Heart left ventricle (tissue), 16 donors: ENCODE measurements around the gene GADL1. TPM values are rescaled to one million over a fixed set of nuclear protein-coding genes. Genes with fewer than 3 reads are reported as not detected.

Source experiments
- ATAC-seq, 4 donors: fragments of 200-7000 bp; cut with Tn5 transposase; one replicate each; pipeline ENCODE4 v1.9.1; 2020 to 2022; ENCODE audit warnings: moderate library complexity in 4 of 4, mild to moderate bottlenecking in 3 of 4, moderate number of reproducible peaks in 1 of 4
- DNase-seq, 5 donors: peaks; one replicate each; pipeline ENCODE4 v3.0.0-alpha.2; 2020
- H3K27ac ChIP-seq, 12 donors: fragments of 200-600 bp; sonication (generic) in 4 of 12; one replicate each; pipeline versions ENCODE4 v1.5.0 to v1.8.0; 2016 to 2022; ENCODE audit warnings: mild to moderate bottlenecking in 2 of 12
- H3K27me3 ChIP-seq, 9 donors: fragments of 200-600 bp; sonication (generic) in 2 of 9; one replicate each; pipeline versions ENCODE4 v1.5.1 to v1.8.0; 2016 to 2022; ENCODE audit warnings: mild to moderate bottlenecking in 3 of 9
- H3K36me3 ChIP-seq, 9 donors: fragments of 200-600 bp; sonication (generic) in 2 of 9; one replicate each; pipeline versions ENCODE4 v1.5.0 to v1.8.0; 2018 to 2022; ENCODE audit warnings: mild to moderate bottlenecking in 2 of 9
- H3K4me1 ChIP-seq, 12 donors: fragments of 200-600 bp; sonication (generic) in 4 of 12; one replicate each; pipeline versions ENCODE4 v1.5.0 to v1.8.0; 2016 to 2022; ENCODE audit warnings: mild to moderate bottlenecking in 3 of 12
- H3K4me3 ChIP-seq, 12 donors: fragments of 200-600 bp; sonication (generic) in 4 of 12; one replicate each; pipeline versions ENCODE4 v1.5.0 to v1.8.0; 2017 to 2022; ENCODE audit warnings: mild to moderate bottlenecking in 9 of 12, moderate library complexity in 4 of 12
- H3K9me3 ChIP-seq, 12 donors: fragments of 200-600 bp; sonication (generic) in 4 of 12; one replicate each; pipeline versions ENCODE4 v1.5.0 to v1.8.0; 2016 to 2022; ENCODE audit warnings: mild to moderate bottlenecking in 1 of 12
- POLR2A ChIP-seq, 2 donors: fragments of 450-650 bp; IDR thresholded peaks; one replicate each; pipeline ENCODE4 v1.6.1; 2017; ENCODE audit warnings: antibody characterized with exemption in 2 of 2, mild to moderate bottlenecking in 2 of 2, moderate library complexity in 2 of 2
- WGBS, 4 donors: extraction: QIAGEN DNeasy Blood & Tissue Kit in 2 of 4; methylation state at CpG; one replicate each; pipeline versions ENCODE4 v1.1.5 to v1.1.7; 2013 to 2018; 5-methylcytosine and 5-hydroxymethylcytosine counted together
- intact Hi-C, 10 donors: fragments of 100-400 bp; cut with DNase I; formaldehyde crosslinking; loops; one replicate each; pipeline versions ENCODE4 v1.11.1 to v1.14.2; 2022
- polyA plus RNA-seq, 2 donors: library from polyadenylated mRNA; stranded (reverse); fragments of 200-250 nt; gene quantifications; one replicate each; pipeline ENCODE4 v1.2.3, GENCODE V29; 2013
- total RNA-seq, 9 donors: library from RNA; depleted of rRNA in 2 of 9; stranded (reverse); fragments of >200 nt in 2 of 9; fragmentation: NEBNext Ultra II Directional in 3 of 9; extraction: Animal tissue kit (Norgen Biotek cat#: 25700) in 3 of 9; gene quantifications; one replicate each; pipeline versions ENCODE4 v1.1.0 to v1.2.4, GENCODE V29; 2016 to 2023
- TF ChIP-seq, protein P1 (sequence below), 12 donors: fragments of 200-600 bp; sonication (generic) in 4 of 12; IDR thresholded peaks; one replicate each; pipeline versions ENCODE4 v1.5.0 to v1.8.0; 2018 to 2022; ENCODE audit warnings: antibody characterized with exemption in 12 of 12, mild to moderate bottlenecking in 5 of 12
- donor health status: ischemic (EF 13 %, LVEDD 7.1; RV severe dilation, severe dysfunction).
- donor health status: healthy with polysubstance abuse.
- donor health status: DM: no; HTN: yes; CAD: no.
- donor health status: DM: no; HTN: no; CAD: no.
- donor health status: ischemic (EF 25% LVEDD 6.9; RV normal size, moderate dysfunction).
- donor health status: ischemic (EF 25% LVEDD 5.7; RV mildly dilated, moderate dysfunction).
- donor health status: healthy.
- donor health status: DM: yes; HTN: yes; CAD: no.
- donor health status: ischemic (EF 35%, LVEDD 5.7; RV mildly dilated, moderate dysfunction).
- donor health status: nonischemic (EF 11% LVEDD 7.7; RV severe dilation, severe dysfunction).
- donor health status: DM: yes; HTN: yes; CAD: no.
- donor health status: PGD.
- donor health status: ischemic (EF 29% LVEDD 5.4; RV normal size, mild dysfunction).
- donor health status: nonischemic (EF 23%, LVEDD 6.1; RV moderate dilation, normal function).

The GADL1 gene
- total and polyA plus RNA-seq, 11 donors: 0.03 to 0.59 (median 0.18) TPM; not detected in 3

DNA sequence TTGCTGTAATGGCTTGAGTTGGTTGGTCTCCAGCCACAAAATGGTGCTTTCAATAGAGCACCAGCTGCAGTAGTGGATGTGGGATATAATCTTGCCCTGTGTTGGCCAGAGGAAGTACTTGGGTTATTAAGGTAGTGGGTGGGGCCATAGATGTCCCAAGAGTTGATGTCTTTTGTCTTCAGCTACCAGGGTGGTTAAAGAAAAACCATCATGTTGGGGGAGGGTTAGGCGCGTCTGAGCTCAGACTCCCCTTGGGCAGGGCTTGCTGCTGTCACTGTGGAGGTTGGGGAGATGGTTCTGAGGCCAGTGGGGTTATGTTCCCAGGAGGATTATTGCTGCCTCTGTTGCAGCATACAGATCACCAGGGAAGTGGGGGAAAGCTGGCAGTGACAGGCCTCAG, 46.9 kb upstream of the GADL1 start:
- intact Hi-C loops: no loop called here
- Histone ChIP-seq H3K27ac (no peak overlapping the region), H3K36me3 (no peaks in the 10 kb centered on the region), H3K9me3 (peaks cover 0 to 6% (median 0%) of the 10 kb centered on the region in 12 donors), H3K4me3 (no peak overlapping the region), H3K4me1 (no peaks in the 10 kb centered on the region), H3K27me3 (no peaks in the 10 kb centered on the region)
- DNase-seq (no peak), ATAC-seq (no peak)
- TF ChIP-seq POLR2A (IDR thresholded peaks at IDR 0.05): no peak
- TF ChIP-seq, protein P1, sequence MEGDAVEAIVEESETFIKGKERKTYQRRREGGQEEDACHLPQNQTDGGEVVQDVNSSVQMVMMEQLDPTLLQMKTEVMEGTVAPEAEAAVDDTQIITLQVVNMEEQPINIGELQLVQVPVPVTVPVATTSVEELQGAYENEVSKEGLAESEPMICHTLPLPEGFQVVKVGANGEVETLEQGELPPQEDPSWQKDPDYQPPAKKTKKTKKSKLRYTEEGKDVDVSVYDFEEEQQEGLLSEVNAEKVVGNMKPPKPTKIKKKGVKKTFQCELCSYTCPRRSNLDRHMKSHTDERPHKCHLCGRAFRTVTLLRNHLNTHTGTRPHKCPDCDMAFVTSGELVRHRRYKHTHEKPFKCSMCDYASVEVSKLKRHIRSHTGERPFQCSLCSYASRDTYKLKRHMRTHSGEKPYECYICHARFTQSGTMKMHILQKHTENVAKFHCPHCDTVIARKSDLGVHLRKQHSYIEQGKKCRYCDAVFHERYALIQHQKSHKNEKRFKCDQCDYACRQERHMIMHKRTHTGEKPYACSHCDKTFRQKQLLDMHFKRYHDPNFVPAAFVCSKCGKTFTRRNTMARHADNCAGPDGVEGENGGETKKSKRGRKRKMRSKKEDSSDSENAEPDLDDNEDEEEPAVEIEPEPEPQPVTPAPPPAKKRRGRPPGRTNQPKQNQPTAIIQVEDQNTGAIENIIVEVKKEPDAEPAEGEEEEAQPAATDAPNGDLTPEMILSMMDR (IDR thresholded peaks at IDR 0.05): no peak
- WGBS, 4 donors: 79 to 96% (median 88%) methylated on average over 2 of the region's 2 CpGs

DNA sequence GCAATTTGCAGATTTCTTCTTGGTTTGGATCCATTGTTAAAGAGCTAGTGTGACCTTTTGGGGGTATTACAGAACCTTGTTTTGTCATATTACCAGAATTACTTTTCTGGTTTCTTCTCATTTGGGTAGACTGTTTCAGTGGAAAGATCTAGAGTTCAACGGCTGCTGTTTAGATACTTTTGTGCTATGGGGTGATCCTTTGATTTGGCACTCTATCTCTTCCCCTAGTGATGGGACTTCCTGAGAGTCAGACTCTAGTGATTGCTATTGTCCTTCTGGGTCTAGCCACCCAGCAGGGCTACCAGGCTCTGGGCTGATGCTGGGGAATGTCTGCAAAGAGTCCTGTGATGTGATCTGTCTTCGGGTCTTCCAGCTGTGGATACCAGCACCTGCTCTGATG, 46.3 kb upstream of the GADL1 start:
- no peak overlapping the region for H3K27ac ChIP-seq
- ATAC-seq (no peak), DNase-seq (no peak)
- TF ChIP-seq POLR2A (IDR thresholded peaks at IDR 0.05): no peak
- TF ChIP-seq, protein P1 (IDR thresholded peaks at IDR 0.05): no peak
- peaks cover 0 to 6% (median 0%) of the 10 kb centered on the region in 12 donors for H3K9me3 ChIP-seq
- intact Hi-C loops: no loop called here
- H3K4me1 ChIP-seq: no peaks in the 10 kb centered on the region
- H3K27me3 ChIP-seq: no peaks in the 10 kb centered on the region
- H3K36me3 ChIP-seq: no peaks in the 10 kb centered on the region
- WGBS, 4 donors: 77 to 88% (median 87%) methylated on average over 2 of the region's 2 CpGs
- H3K4me3 ChIP-seq: no peak overlapping the region

DNA sequence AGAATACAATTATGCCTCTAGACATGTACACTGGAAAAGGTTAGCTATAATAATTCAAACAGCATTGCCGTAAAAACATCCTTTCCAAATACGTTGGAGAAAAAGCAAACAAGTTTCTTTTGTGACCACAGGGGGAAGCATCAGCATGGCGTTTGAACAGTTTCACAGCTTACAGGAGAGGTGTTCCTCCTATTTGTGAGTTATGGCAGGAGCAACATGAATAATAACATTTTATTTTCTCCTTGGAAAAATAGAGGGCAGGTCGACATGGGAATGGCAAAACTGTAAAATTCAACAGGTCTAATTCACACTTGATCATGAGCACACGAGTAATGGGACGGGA, 39.7 kb upstream of the GADL1 start:
- Histone ChIP-seq H3K36me3 (no peaks in the 10 kb centered on the region), H3K27ac (no peak overlapping the region), H3K4me1 (peaks cover 0 to 2% (median 0%) of the 10 kb centered on the region in 12 donors), H3K4me3 (peak overlapping the region in 2 of 12 donors; percentile 15 to 35), H3K9me3 (no peaks in the 10 kb centered on the region), H3K27me3 (no peaks in the 10 kb centered on the region)
- intact Hi-C loops: loop anchor here in 1 of 10 donors (5.0 kb wide), 1 partner anchor 833 kb away; no protein-coding TSS in a partner anchor
- TF ChIP-seq, protein P1 (IDR thresholded peaks at IDR 0.05): peak; percentile 9 to 62 (median 36)
- no peak for TF ChIP-seq POLR2A (IDR thresholded peaks at IDR 0.05)
- 36 to 42% (median 39%) methylated on average over 6 of the region's 6 CpGs for WGBS, 4 donors
- ATAC-seq (no peak), DNase-seq (no peak)

DNA sequence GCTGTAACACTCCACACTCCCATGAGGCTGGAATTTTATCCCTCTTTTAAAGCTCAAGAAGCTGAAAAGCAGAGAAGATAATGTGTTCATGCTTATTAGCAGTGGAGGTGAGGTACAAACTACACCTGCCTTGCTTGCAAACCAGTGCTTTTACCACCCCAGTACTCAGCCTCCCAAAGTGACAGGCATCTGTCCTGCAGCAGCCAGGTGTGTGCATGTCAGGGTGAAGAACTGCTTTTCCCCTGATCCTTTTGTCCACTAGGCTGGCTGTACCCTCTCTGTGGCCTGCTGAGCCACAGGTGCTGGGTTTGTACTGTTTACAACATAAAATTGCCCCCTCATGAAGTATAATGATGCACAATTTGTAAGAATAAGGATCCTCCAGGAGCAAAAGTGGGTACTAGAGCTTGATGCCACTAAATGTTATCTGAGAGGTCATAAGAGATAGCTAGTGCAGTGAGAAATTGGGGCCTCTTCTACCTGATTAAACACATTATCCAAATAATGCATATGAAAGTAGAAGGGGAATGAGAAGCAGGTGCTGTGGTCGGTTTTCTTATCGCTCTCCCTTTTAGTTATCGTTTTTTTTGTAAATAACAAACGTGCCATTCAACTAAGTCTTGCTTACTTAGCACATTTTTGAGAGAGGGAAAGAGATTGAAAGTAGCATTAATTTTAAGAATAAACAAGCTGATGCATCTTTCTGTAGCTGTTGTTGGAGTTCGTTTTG, 39.2 kb upstream of the GADL1 start:
- Histone ChIP-seq H3K36me3 (no peaks in the 10 kb centered on the region), H3K4me3 (peak overlapping the region in 2 of 12 donors; percentile 15 to 35), H3K4me1 (peaks cover 0 to 2% (median 0%) of the 10 kb centered on the region in 12 donors), H3K9me3 (no peaks in the 10 kb centered on the region), H3K27me3 (no peaks in the 10 kb centered on the region), H3K27ac (no peak overlapping the region)
- intact Hi-C loops: loop anchor here in 1 of 10 donors (5.0 kb wide), 1 partner anchor 834 kb away; no protein-coding TSS in a partner anchor
- ATAC-seq (no peak), DNase-seq (no peak)
- 47 to 55% (median 50%) methylated on average over 5 of the region's 5 CpGs for WGBS, 4 donors
- no peak for TF ChIP-seq POLR2A (IDR thresholded peaks at IDR 0.05)
- TF ChIP-seq, protein P1 (IDR thresholded peaks at IDR 0.05): no peak
